ENCODE data around the gene WNT3.
"Not testable (repeated sequence)": the region's sequence is repeated elsewhere in the genome, so short reads cannot be mapped to it uniquely, and the experiment has no call there.

WNT3 gene, protein sequence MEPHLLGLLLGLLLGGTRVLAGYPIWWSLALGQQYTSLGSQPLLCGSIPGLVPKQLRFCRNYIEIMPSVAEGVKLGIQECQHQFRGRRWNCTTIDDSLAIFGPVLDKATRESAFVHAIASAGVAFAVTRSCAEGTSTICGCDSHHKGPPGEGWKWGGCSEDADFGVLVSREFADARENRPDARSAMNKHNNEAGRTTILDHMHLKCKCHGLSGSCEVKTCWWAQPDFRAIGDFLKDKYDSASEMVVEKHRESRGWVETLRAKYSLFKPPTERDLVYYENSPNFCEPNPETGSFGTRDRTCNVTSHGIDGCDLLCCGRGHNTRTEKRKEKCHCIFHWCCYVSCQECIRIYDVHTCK

GRCh38 chr17:46818316-46818928 is at the start of gene WNT3:
Gene WNT3, minus strand, starts transcription at chr17:46818692. Its CDS starts 95 bp downstream, at chr17:46818597.
- peak; percentile 80 for DNase-seq

DNA sequence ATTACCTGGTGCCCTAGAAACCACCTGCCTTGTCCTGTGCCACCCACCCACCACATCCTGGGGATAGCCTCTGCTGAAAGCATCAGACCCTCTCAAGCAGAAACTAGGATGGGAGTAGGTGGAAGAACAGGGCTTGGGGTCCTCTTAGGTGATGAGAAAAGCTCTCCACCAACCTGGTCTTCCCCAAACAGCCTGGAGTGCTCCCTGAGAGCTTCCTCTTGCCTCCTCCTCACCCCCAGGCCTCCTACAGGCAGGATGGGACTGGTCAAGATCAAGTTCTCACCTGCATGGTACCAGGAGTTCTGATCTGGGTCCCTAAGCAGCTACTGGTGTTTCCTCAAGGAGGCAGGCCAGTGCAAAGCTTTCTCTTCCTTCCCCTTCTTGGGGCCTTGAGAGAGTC is 48.3 kb upstream of the WNT3 start:
- no peak for DNase-seq

- no peak for DNase-seq
Measured at GRCh38 chr17:46866325-46866724, 47.8 kb upstream of the WNT3 start.

DNA sequence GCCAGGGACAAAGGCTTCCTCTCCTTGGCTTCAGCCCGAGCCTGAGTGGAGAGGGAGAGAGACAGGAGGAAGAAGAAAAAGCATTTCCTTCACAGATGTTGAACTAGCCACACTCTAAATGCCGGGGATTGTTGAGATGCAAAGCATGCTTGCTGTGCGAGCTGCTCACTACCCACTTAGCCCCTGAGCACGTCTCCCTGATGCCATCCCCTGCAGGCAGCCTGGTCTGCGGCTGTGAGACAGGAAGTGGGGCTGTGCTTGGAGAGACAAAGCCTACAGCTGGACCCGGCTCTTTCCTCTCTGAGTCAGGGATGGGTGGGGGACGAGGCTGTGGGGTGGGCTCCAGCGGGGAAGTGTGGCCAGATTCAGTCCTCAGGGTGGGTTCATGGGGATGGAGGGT is 46.6 kb upstream of the WNT3 start:
- DNase-seq, result no peak

DNA sequence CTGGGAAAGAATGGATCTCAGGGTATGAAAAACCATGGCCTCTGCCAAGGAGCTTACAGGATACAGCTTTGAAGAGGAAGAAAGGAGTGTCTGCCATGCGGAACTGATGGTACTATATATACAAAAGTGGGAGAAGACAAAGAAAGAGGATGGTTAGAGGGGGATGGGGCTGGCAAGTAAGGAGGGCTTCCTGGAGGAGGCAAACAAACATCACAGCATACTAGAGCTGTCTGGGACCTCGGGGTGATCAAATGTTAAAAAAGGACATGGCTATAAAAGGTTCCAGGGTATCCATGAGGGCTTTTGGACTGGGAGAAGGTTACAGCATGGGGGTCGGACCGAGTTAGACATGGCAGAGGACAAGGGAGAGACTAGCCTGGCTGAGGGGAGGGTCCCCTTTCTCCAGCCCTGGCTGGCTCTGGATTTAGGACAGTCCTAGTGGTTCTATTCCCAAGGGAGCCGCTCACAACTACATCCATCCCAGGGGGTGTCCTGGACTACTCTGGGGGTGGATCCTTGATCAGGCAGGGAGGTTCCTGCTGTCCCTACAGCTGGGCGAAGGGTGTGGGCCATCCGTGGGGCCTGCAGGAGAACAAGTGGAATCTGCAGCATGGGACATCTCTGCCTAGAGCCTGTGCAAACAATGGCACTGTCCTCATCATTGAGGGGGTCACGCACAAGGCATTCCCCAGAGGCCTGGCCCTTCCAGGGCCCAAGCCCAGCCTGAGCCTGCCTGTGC is 45.1 kb upstream of the WNT3 start:
- DNase-seq, result no peak

DNA sequence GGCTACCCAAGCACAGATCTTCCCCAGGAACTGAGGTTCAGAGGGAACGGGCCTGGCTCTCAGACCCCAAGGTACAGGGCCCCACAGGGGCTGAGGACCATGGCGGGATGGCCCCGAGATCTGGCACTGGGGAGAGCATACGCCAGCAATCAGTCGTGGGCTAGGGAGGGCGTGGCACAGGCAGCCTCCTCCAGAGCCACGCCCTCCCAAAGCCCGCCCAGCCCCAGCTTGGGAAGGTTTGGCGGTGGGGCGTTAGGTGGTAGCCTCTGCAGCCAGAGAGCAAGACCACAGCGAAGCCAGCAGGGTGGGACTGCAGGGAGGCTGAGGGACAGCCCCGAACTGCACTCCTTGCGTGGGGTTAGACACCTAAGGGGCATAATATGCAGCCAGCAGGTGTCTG is 44.5 kb upstream of the WNT3 start:
- no peak for DNase-seq

DNA sequence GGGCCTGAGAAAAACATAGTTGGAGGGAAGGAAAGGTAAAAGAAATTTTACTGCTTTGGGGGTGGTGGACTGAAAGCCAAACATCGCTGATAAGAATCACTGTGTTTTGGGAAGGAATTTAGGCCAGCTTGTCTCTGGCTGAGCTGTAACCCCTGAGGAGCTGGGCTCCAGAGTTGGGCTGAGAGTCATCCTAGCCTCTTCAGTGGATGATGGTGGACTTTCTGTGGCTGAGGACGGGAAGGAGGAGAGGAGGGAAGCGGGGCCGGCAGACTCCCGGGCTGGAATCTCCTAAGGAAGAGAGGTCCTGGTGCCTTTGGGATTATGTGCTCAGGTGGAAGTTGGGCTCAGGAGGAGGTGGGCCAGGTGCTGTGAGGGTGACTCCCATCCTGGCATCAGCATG is 41.5 kb upstream of the WNT3 start:
- no peak for DNase-seq

- DNase-seq, result no peak
Measured at GRCh38 chr17:46857600-46857999, 39.1 kb upstream of the WNT3 start.

DNA sequence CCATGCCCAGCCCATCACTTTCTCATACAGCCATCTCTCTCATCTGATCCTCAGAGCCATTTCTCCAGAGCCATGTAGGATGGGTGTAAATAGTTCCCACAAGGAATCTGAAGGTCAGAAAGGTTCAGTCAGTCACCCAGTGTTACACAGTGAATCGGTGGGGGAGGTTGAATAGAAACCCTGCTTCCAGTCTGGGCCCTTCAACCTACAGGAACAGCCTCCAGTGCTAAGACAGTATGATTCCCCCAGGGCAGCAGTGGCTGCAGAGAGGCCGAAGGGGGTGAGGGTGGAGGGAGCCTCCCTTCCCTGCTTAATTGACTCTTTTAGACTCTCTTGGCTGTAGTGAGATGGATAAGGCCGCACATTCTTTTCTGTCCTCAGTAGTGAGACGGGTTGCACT is 36.5 kb upstream of the WNT3 start:
- DNase-seq, result no peak

DNA sequence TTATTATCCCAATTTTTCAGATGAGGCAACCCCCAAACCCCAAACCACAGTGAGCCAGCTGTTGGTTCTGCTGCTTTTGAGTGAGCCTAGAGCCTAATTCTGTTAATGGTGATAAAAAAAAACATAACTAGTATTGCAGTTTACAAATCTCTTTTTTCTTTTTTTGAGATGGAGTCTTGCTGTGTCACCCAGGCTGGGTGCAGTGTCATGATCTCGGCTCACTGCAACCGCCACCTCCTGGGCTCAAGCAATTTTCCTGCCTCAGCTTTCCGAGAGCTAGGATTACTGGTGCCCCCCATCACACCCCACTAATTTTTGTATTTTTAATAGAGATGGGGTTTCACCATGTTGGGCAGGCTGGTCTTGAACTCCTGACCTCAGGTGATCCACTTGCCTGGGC is 36.0 kb upstream of the WNT3 start:
- DNase-seq, result no peak

- DNase-seq, result no peak
Measured at GRCh38 chr17:46853896-46854444, 35.5 kb upstream of the WNT3 start.

- DNase-seq, result no peak
Measured at GRCh38 chr17:46851029-46851741, 32.7 kb upstream of the WNT3 start, which contains the start of gene WNT9B. Gene WNT9B, plus strand, starts transcription at chr17:46851583. Its CDS starts 56 bp downstream, at chr17:46851639.

- no peak for DNase-seq
Measured at GRCh38 chr17:46850688-46851028, 32.2 kb upstream of the WNT3 start.

GRCh38 chr17:46848534-46848933 is 30.0 kb upstream of the WNT3 start:
- no peak for DNase-seq

DNA sequence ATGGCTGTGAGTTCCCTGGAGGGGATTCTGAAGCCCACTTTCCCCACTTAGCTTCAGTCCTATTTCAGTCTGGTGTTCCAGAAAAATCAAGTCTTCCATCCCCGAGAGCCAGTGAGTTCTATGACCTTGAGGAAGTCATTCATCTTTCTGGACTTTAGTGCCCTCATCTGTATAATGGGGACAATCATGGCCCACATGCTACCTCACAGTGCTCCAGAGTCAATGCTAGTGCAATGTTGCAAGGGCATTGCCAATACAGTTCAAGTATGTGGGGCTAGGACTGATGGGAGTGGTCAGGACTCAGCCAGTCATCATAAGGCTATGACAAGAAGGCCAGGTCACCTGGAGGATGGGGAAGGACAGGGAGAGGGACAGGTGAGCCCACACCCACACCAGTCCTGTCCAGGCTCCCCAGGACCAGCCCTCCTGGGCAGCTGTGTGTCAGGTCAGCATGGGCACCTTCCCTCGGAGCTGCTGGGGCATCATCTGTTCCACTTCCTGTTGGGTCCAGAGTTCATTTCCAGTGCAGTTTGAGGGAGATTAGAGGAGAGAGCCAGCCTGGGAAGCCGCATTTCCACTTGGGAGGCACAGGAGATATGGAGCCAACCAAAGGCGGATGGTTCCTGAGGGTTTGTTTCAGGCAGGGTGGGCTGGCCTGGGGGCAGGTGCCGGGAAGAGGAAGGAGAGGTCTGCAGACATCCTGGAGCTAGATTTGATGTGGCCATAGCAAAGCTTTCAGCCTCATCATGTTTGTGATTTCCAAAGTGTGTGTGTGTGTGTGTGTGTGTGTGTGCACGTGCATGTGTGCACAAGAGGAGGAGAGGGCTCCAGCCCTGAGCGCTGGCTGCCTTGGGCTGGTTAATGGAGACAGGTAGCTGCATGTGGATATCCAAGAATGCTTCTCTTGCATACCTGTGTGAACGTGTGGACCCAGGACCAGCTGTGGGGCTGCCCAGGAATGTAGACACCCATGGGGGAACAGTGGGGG is 29.0 kb upstream of the WNT3 start:
- DNase-seq, result no peak

DNA sequence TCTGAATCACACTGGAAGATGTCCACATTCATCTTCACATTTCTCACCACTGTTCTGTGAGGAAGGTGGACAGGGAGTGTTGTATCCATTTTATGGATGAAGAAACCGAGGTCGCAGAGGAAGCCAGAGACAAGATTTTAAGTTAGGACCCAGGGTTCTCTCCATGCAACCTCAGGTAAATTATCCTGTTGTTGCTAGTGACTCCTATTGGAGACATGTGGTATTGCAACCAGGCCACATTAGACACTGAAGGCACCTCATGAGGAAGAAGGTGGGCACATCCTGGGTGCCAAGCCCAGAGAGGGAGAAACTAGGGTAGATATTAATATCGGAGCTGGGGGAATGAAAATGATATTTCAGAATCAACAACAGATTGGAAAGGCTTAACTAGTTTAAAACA is 24.3 kb upstream of the WNT3 start:
- no peak for DNase-seq

GRCh38 chr17:46841561-46842379 is 23.3 kb upstream of the WNT3 start:
- DNase-seq, result peak; percentile 81

- DNase-seq, result not testable (repeated sequence)
Measured at GRCh38 chr17:46840596-46840995, 22.1 kb upstream of the WNT3 start.

DNA sequence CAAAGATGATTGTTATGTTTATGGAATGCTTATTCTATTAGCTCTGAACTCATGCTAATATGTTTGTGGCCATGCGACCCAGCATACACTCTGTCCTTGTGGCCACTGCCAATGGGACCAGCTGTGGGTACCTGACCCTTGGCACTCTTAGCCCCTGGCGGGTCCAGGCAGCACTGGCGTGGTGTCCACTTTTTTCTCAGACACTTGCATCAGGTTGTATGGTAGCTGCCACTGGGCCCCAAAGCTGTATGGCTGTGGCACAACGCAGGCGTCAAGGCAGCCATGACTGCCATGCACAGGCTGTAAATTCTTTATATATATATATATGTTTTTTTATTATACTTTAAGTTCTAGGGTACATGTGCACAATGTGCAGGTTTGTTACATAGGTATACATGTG is 20.7 kb upstream of the WNT3 start:
- DNase-seq, result no peak

DNA sequence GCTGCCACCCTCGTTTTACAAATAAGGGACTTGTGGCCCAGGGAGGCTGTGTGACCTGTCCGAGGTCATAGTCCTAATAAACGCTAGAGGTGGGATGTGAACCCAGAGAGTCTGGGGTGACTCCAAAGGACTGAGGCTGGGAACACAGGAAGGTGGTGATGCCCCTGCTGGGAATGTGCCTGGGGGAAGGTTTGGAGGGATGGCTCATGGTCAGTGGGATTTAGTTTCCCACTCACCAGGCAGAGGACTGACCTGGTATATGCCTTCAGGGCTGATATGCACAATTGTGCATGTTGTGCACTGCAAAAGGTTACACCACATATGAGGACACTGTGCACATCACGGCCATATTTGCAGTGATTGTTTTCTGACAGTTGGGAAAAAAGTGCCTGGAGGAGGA is 19.0 kb upstream of the WNT3 start:
- DNase-seq, result no peak

- DNase-seq, result no peak
Measured at GRCh38 chr17:46836500-46836899, 18.0 kb upstream of the WNT3 start.

Data from activated CD8-positive, alpha-beta memory T cell treated with anti-CD3 and anti-CD28 coated beads, Interleukin-2, amount 50 U/mL, for 48 hours (primary cell).